ENCODE data around the gene PCNX4.
"Not testable (repeated sequence)": the region's sequence is repeated elsewhere in the genome, so short reads cannot be mapped to it uniquely, and the experiment has no call there.

The PCNX4 gene

GRCh38 chr14:60091550-60092525 lies at the start of gene PCNX4:
PCNX4 (plus strand) TSS chr14:60091923; CDS start chr14:60107639, 15,716 bp downstream.
- peak; percentile 97 for DNase-seq

- DNase-seq: not testable (repeated sequence)
These were observed 43.7 kb upstream of the PCNX4 start for GRCh38 chr14:60047976-60048375.

GRCh38 chr14:60051721-60052221 lies 40.0 kb upstream of the PCNX4 start:
- no peak for DNase-seq

- DNase-seq: no peak
These were observed 33.6 kb upstream of the PCNX4 start for GRCh38 chr14:60058087-60058486.

- no peak for DNase-seq
These were observed 30.4 kb upstream of the PCNX4 start for GRCh38 chr14:60061371-60061770.

- peak; percentile 6 for DNase-seq
These were observed 27.1 kb upstream of the PCNX4 start for GRCh38 chr14:60064491-60065072.

- no peak for DNase-seq
These were observed 23.8 kb upstream of the PCNX4 start for GRCh38 chr14:60067882-60068281.

GRCh38 chr14:60079723-60080122 lies 12.0 kb upstream of the PCNX4 start:
- DNase-seq: no peak

GRCh38 chr14:60085085-60085484 lies 6.6 kb upstream of the PCNX4 start:
- no peak for DNase-seq

GRCh38 chr14:60085693-60086092 lies 6.0 kb upstream of the PCNX4 start:
- no peak for DNase-seq

- no peak for DNase-seq
These were observed 4.1 kb upstream of the PCNX4 start for GRCh38 chr14:60087668-60088067.

- DNase-seq: no peak
These were observed 2.5 kb upstream of the PCNX4 start for GRCh38 chr14:60089221-60089620.

- peak; percentile 81 for DNase-seq
These were observed 731 bp upstream of the PCNX4 start for GRCh38 chr14:60090864-60091519.

- peak; percentile 57 for DNase-seq
These were observed 800 bp downstream of the PCNX4 start for GRCh38 chr14:60092526-60092920.

- DNase-seq: no peak
These were observed 1.4 kb downstream of the PCNX4 start for GRCh38 chr14:60093080-60093479.

GRCh38 chr14:60093606-60094005 lies 1.9 kb downstream of the PCNX4 start:
- DNase-seq: no peak

GRCh38 chr14:60094306-60094897 lies 2.7 kb downstream of the PCNX4 start:
- DNase-seq: no peak

GRCh38 chr14:60095231-60095630 lies 3.5 kb downstream of the PCNX4 start:
- DNase-seq: no peak

- no peak for DNase-seq
These were observed 4.2 kb downstream of the PCNX4 start for GRCh38 chr14:60095781-60096450.

GRCh38 chr14:60097974-60098373 lies 6.3 kb downstream of the PCNX4 start:
- no peak for DNase-seq

- not testable (repeated sequence) for DNase-seq
These were observed 8.1 kb downstream of the PCNX4 start for GRCh38 chr14:60099855-60100254.

GRCh38 chr14:60101786-60102185 lies 10.1 kb downstream of the PCNX4 start:
- no peak for DNase-seq
